Measurements from ENCODE around the gene B4GALT5.
"Not testable (repeated sequence)": the region's sequence is repeated elsewhere in the genome, so short reads cannot be mapped to it uniquely, and the experiment has no call there.

The B4GALT5 gene

GRCh38 chr20:49711667-49711987 is 2.1 kb downstream of the B4GALT5 start:
- TF ChIP-seq CTCF (IDR thresholded peaks at IDR 0.05; ENCODE audit: low read depth, low read length) = no peak
- Histone ChIP-seq H3K4me3 (ENCODE audit: low read depth, low read length) (peak overlapping the region; percentile 80), H3K9me3 (no peaks in the 10 kb centered on the region), H3K27me3 (no peaks in the 10 kb centered on the region), H3K36me3 (peaks cover 6% of the 10 kb centered on the region; the same call in 1 of the 2 replicates), H3K4me1 (peaks cover 6% of the 10 kb centered on the region)
- no peak for DNase-seq

- Histone ChIP-seq H3K4me1 (peaks cover 6% of the 10 kb centered on the region), H3K27me3 (no peaks in the 10 kb centered on the region), H3K9me3 (no peaks in the 10 kb centered on the region), H3K4me3 (ENCODE audit: low read depth, low read length) (peak overlapping the region; percentile 80), H3K36me3 (peaks cover 6% of the 10 kb centered on the region; the same call in 1 of the 2 replicates)
- no peak for DNase-seq
- no peak for TF ChIP-seq CTCF (IDR thresholded peaks at IDR 0.05; ENCODE audit: low read depth, low read length)
Observed at GRCh38 chr20:49710971-49711666, 2.6 kb downstream of the B4GALT5 start.

GRCh38 chr20:49707118-49707517 is 6.6 kb downstream of the B4GALT5 start:
- no peak for DNase-seq
- no peaks in the 10 kb centered on the region for H3K27me3 ChIP-seq
- H3K4me3 ChIP-seq (ENCODE audit: low read depth, low read length) = no peak overlapping the region
- peaks cover 9% of the 10 kb centered on the region for H3K4me1 ChIP-seq
- no peaks in the 10 kb centered on the region for H3K9me3 ChIP-seq
- peaks cover 3% of the 10 kb centered on the region for H3K36me3 ChIP-seq
- no peak for TF ChIP-seq CTCF (IDR thresholded peaks at IDR 0.05; ENCODE audit: low read depth, low read length)

- peak; percentile 15 for DNase-seq
- Histone ChIP-seq H3K36me3 (peaks cover 3% of the 10 kb centered on the region), H3K4me3 (ENCODE audit: low read depth, low read length) (no peak overlapping the region), H3K9me3 (no peaks in the 10 kb centered on the region), H3K4me1 (peaks cover 13% of the 10 kb centered on the region), H3K27me3 (no peaks in the 10 kb centered on the region)
- no peak for TF ChIP-seq CTCF (IDR thresholded peaks at IDR 0.05; ENCODE audit: low read depth, low read length)
Observed at GRCh38 chr20:49706630-49707091, 7.0 kb downstream of the B4GALT5 start.

GRCh38 chr20:49705893-49706292 is 7.8 kb downstream of the B4GALT5 start:
- not testable (repeated sequence) for DNase-seq; H3K4me3 ChIP-seq (ENCODE audit: low read depth, low read length); H3K27me3 ChIP-seq; H3K9me3 ChIP-seq; H3K36me3 ChIP-seq
- peaks cover 19% of the 10 kb centered on the region for H3K4me1 ChIP-seq

GRCh38 chr20:49705358-49705757 is 8.3 kb downstream of the B4GALT5 start:
- H3K27me3 ChIP-seq = no peaks in the 10 kb centered on the region
- H3K4me1 ChIP-seq = peaks cover 22% of the 10 kb centered on the region
- DNase-seq = no peak
- peaks cover 3% of the 10 kb centered on the region for H3K36me3 ChIP-seq
- H3K9me3 ChIP-seq = no peaks in the 10 kb centered on the region
- H3K4me3 ChIP-seq (ENCODE audit: low read depth, low read length) = no peak overlapping the region
- TF ChIP-seq CTCF (IDR thresholded peaks at IDR 0.05; ENCODE audit: low read depth, low read length) = no peak

All from BE2C (cell line).